C4-2B (cell line): ENCODE measurements around the gene R3HDM2.

ENCODE experiments used
- H3K27ac ChIP-seq: fragments of 450-650 bp; 2 replicates; pipeline ENCODE4 v1.5.1; 2017
- ZFX ChIP-seq: fragments of 450-650 bp; IDR thresholded peaks from 2 replicates; pipeline ENCODE4 v1.6.1; 2017
- TF ChIP-seq, protein P1 (sequence below): fragments of 450-650 bp; conservative IDR thresholded peaks from 2 replicates; pipeline ENCODE4 v1.5.1; 2017; ENCODE audit warnings: mild to moderate bottlenecking

The R3HDM2 gene

GRCh38 chr12:57210926-57211692 is 219.7 kb downstream of the R3HDM2 start:
- no peak overlapping the region for H3K27ac ChIP-seq
- TF ChIP-seq, protein P1, sequence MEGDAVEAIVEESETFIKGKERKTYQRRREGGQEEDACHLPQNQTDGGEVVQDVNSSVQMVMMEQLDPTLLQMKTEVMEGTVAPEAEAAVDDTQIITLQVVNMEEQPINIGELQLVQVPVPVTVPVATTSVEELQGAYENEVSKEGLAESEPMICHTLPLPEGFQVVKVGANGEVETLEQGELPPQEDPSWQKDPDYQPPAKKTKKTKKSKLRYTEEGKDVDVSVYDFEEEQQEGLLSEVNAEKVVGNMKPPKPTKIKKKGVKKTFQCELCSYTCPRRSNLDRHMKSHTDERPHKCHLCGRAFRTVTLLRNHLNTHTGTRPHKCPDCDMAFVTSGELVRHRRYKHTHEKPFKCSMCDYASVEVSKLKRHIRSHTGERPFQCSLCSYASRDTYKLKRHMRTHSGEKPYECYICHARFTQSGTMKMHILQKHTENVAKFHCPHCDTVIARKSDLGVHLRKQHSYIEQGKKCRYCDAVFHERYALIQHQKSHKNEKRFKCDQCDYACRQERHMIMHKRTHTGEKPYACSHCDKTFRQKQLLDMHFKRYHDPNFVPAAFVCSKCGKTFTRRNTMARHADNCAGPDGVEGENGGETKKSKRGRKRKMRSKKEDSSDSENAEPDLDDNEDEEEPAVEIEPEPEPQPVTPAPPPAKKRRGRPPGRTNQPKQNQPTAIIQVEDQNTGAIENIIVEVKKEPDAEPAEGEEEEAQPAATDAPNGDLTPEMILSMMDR: no peak
- no peak for TF ChIP-seq ZFX

DNA sequence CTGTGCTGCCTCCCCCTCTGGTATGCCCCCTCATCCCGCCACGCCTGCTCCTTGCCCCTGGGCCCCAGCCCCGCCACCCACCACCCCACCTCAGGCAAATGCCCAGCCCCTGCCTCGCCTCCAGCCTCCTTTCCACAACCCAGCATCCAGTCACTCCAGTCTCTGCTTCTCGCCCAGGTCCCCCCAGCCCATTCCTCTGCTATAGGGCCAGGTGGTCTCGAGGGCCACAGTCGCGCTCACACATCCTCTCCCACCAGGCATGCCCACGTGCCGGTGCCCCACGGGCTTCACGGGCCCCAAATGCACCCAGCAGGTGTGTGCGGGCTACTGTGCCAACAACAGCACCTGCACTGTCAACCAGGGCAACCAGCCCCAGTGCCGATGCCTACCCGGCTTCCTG is 220.4 kb downstream of the R3HDM2 start:
- no peak for TF ChIP-seq ZFX
- TF ChIP-seq, protein P1: no peak
- no peak overlapping the region for H3K27ac ChIP-seq

GRCh38 chr12:57209916-57210315 is 220.9 kb downstream of the R3HDM2 start:
- no peak overlapping the region for H3K27ac ChIP-seq
- no peak for TF ChIP-seq ZFX
- TF ChIP-seq, protein P1: no peak

- H3K27ac ChIP-seq: no peak overlapping the region
Observed at GRCh38 chr12:57208631-57209282, 222.1 kb downstream of the R3HDM2 start.

DNA sequence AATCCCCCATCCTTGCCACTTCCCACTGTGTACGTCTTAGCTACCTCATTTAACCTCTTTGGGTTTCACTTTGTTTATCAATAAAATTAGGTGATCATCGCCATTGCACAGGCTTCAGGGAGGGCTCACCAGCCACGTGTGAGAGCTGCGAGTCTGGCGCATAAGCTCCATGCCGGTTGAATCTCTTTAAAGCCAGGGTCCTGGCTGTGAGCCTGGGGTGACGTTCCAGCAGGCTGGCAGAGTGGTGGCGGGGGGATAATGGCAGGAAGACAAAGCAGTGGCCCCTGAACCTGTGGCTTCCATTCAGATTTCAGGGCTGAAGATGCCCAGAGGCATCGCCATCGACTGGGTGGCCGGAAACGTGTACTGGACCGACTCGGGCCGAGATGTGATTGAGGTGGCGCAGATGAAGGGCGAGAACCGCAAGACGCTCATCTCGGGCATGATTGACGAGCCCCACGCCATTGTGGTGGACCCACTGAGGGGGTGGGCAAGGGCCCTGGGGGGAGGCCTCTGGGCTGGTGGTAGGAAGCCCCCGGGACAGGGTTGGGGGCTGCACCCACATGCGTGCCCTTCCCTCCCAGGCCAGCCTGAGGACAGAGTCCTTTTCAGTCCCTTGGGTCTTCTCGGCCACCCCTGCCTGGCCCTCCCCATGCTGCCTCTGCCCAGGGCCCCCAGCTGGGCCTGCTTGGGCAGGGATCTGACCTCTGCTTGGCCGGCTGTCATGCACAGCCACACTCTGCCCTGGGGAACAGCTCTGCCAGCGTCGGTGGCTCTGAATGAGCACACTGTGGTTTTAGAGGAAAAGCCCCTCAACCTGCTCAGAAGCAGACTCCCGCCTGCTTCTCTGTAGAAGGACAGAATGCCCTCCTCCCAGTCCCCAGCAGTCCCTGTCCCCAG is 222.9 kb downstream of the R3HDM2 start:
- TF ChIP-seq, protein P1: no peak
- no peak for TF ChIP-seq ZFX
- H3K27ac ChIP-seq: no peak overlapping the region

More at GRCh38 chr12:57208631-57209282, 222.1 kb downstream of the R3HDM2 start:
- no peak for TF ChIP-seq ZFX
- TF ChIP-seq, protein P1: no peak

DNA sequence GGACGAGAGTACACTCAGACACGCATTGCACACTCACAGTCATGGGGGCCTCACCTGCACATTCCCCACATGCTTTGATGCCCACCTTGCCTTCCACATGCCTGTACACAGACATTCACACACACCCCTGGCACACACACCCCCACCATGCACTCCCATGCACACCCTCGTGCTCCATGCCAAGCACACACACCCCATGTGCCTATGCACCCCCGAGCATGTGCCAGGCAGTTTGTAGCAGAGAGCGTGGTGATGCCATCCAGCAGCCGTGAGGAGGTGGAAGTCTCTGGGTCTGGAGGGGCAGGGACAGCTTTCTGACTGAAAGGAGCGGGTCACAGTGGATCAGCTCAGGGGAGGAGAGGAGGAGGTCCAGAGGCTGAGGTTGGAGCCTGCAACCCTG is 224.9 kb downstream of the R3HDM2 start:
- no peak overlapping the region for H3K27ac ChIP-seq

More for the DNA sequence above, 224.9 kb downstream of the R3HDM2 start:
- TF ChIP-seq ZFX: no peak
- TF ChIP-seq, protein P1: no peak
